Spleen (tissue), 11 donors: ENCODE results near the gene FGF19. TPM values are rescaled to one million over a fixed set of nuclear protein-coding genes. Genes with fewer than 3 reads are reported as not detected.
"Not testable (repeated sequence)": the region's sequence is repeated elsewhere in the genome, so short reads cannot be mapped to it uniquely, and the experiment has no call there.

Source experiments
- DNase-seq: peaks from one replicate; pipeline ENCODE4 v3.0.0-alpha.2; 2020
- H3K27ac ChIP-seq, 8 donors: fragments of 200-600 bp; sonication (generic) in 7 of 8; 1 replicate in 4 of 8; 2 replicates in 4 of 8; pipeline versions ENCODE4 v1.5.0 to v1.8.0; 2016 to 2021; ENCODE audit warnings: inconsistent platforms in 4 of 8, mild to moderate bottlenecking in 4 of 8, moderate library complexity in 1 of 8
- H3K27me3 ChIP-seq, 7 donors: fragments of 200-600 bp; sonication (generic) in 6 of 7; replicated peaks in 1 of 7; 1 replicate in 4 of 7; 2 replicates in 3 of 7; pipeline versions ENCODE4 v1.5.0 to v1.8.0; 2016 to 2021; ENCODE audit warnings: inconsistent platforms in 3 of 7, mild to moderate bottlenecking in 1 of 7
- H3K36me3 ChIP-seq, 6 donors: fragments of 200-600 bp; sonication (generic) in 5 of 6; 1 replicate in 4 of 6; 2 replicates in 2 of 6; pipeline versions ENCODE4 v1.5.0 to v1.8.0; 2016 to 2021; ENCODE audit warnings: inconsistent platforms in 2 of 6
- H3K4me1 ChIP-seq, 6 donors: fragments of 200-600 bp; sonication (generic) in 5 of 6; 1 replicate in 3 of 6; 2 replicates in 3 of 6; pipeline versions ENCODE4 v1.5.0 to v1.8.0; 2016 to 2021; ENCODE audit warnings: inconsistent platforms in 3 of 6
- H3K4me3 ChIP-seq, 8 donors: fragments of 200-600 bp; sonication (generic) in 7 of 8; 1 replicate in 4 of 8; 2 replicates in 4 of 8; pipeline versions ENCODE4 v1.5.0 to v1.8.0; 2016 to 2021; ENCODE audit warnings: inconsistent platforms in 4 of 8, mild to moderate bottlenecking in 4 of 8, moderate library complexity in 2 of 8
- H3K9me3 ChIP-seq, 8 donors: fragments of 200-600 bp; sonication (generic) in 7 of 8; 1 replicate in 4 of 8; 2 replicates in 4 of 8; pipeline versions ENCODE4 v1.5.0 to v1.8.0; 2016 to 2021; ENCODE audit warnings: inconsistent platforms in 4 of 8
- CTCF ChIP-seq, 11 experiments: fragments of 200-600 bp in 7 of 11; fragments of 450-650 bp in 4 of 11; sonication (generic) in 4 of 11; IDR thresholded peaks in 8 of 11; conservative IDR thresholded peaks in 3 of 11; 1 replicate in 7 of 11; 2 replicates in 4 of 11; pipeline versions ENCODE4 v1.4.0 to v1.8.0; 2016 to 2021; ENCODE audit warnings: antibody characterized with exemption in 11 of 11, inconsistent platforms in 4 of 11, mild to moderate bottlenecking in 1 of 11
- POLR2A ChIP-seq, 3 donors: fragments of 450-650 bp; IDR thresholded peaks; one replicate each; pipeline ENCODE4 v1.5.1; 2017; ENCODE audit warnings: antibody characterized with exemption in 3 of 3, mild to moderate bottlenecking in 1 of 3
- POLR2AphosphoS5 ChIP-seq, 3 donors: sonication (generic); formaldehyde crosslinking; IDR thresholded peaks; one replicate each; pipeline ENCODE4 v1.5.1; 2017; ENCODE audit warnings: antibody characterized with exemption in 3 of 3
- WGBS, 5 donors: extraction: QIAGEN DNeasy Blood & Tissue Kit in 3 of 5; methylation state at CpG; one replicate each; pipeline versions ENCODE4 v1.1.5 to v1.1.7; 2013 to 2018; 5-methylcytosine and 5-hydroxymethylcytosine counted together
- intact Hi-C: fragments of 100-400 bp; cut with DNase I; formaldehyde crosslinking; loops from one replicate; pipeline ENCODE4 v1.15.0; 2023; ENCODE audit warnings: low total_unique reads
- polyA plus RNA-seq, 3 donors: library from polyadenylated mRNA; stranded (reverse); fragments of 200-250 nt; gene quantifications; one replicate each; pipeline ENCODE4 v1.2.1, GENCODE V29; 2013
- total RNA-seq, 7 donors: library from RNA; depleted of rRNA in 3 of 7; stranded (reverse); fragments of >200 nt in 3 of 7; fragmentation: NEBNext Ultra II Directional in 4 of 7; extraction: Animal tissue kit (Norgen Biotek cat#: 25700) in 4 of 7; gene quantifications; one replicate each; pipeline versions ENCODE4 v1.1.0 to v1.2.1, GENCODE V29; 2016 to 2021
- donor health status: healthy with polysubstance abuse.
- donor health status: DM: no; HTN: no; CAD: no; lungs with moderate emphysema.
- donor health status: DM: no; HTN: no; CAD: no.
- donor health status: Bipolar disorder and iron deficiency.
- donor health status: healthy.
- donor health status: DM: no; HTN: no; CAD: no.
- donor health status: DM: yes; HTN: yes; CAD: no.

FGF19 gene
- total and polyA plus RNA-seq, 10 donors = not detected

- H3K4me1 ChIP-seq = peaks cover 0 to 20% (median 5%) of the 10 kb centered on the region in 6 donors
- H3K27me3 ChIP-seq = peaks cover 0 to 94% (median 42%) of the 10 kb centered on the region in 7 donors
- no peak for TF ChIP-seq POLR2AphosphoS5 (IDR thresholded peaks at IDR 0.05)
- no peak for TF ChIP-seq POLR2A (IDR thresholded peaks at IDR 0.05)
- no peak for TF ChIP-seq CTCF (IDR thresholded peaks at IDR 0.05 in 8 of 11, conservative IDR thresholded peaks at IDR 0.05 in 3 of 11)
- no peak overlapping the region for H3K4me3 ChIP-seq
- WGBS, 5 donors = 79 to 94% (median 91%) methylated on average over 6 to 8 of the region's 8 CpGs
- no peak overlapping the region for H3K27ac ChIP-seq
- H3K9me3 ChIP-seq = peaks cover 0 to 1% (median 0%) of the 10 kb centered on the region in 8 donors
- no peaks in the 10 kb centered on the region for H3K36me3 ChIP-seq
- intact Hi-C loops = no loop called here
- peak; percentile 47 for DNase-seq
These were observed 6.4 kb downstream of the FGF19 start for GRCh38 chr11:69697469-69697843.

GRCh38 chr11:69696749-69697468, 6.9 kb downstream of the FGF19 start:
- Histone ChIP-seq H3K4me3 (no peak overlapping the region), H3K9me3 (peaks cover 0 to 7% (median 0%) of the 10 kb centered on the region in 8 donors), H3K27ac (no peak overlapping the region), H3K4me1 (peaks cover 0 to 15% (median 3%) of the 10 kb centered on the region in 6 donors), H3K36me3 (no peaks in the 10 kb centered on the region), H3K27me3 (peaks cover 0 to 94% (median 37%) of the 10 kb centered on the region in 7 donors)
- intact Hi-C loops = no loop called here
- WGBS, 5 donors = 60 to 78% (median 67%) methylated on average over 15 of the region's 15 CpGs
- TF ChIP-seq POLR2A (IDR thresholded peaks at IDR 0.05) (no peak), POLR2AphosphoS5 (IDR thresholded peaks at IDR 0.05) (no peak), CTCF (IDR thresholded peaks at IDR 0.05 in 8 of 11, conservative IDR thresholded peaks at IDR 0.05 in 3 of 11) (no peak)
- DNase-seq = peak; percentile 36

GRCh38 chr11:69695995-69696394, 7.8 kb downstream of the FGF19 start:
- H3K9me3 ChIP-seq, intact Hi-C loops, H3K27ac ChIP-seq, H3K36me3 ChIP-seq, H3K4me3 ChIP-seq: not testable (repeated sequence)
- DNase-seq = peak; percentile 20
- Histone ChIP-seq H3K4me1 (peaks cover 0 to 13% (median 2%) of the 10 kb centered on the region in 6 donors), H3K27me3 (peaks cover 0 to 94% (median 28%) of the 10 kb centered on the region in 7 donors)
- 73 to 95% (median 85%) methylated on average over 6 of the region's 6 CpGs for WGBS, 5 donors

GRCh38 chr11:69695581-69695980, 8.2 kb downstream of the FGF19 start:
- H3K27me3 ChIP-seq = peaks cover 0 to 94% (median 24%) of the 10 kb centered on the region in 7 donors
- H3K27ac ChIP-seq = no peak overlapping the region
- intact Hi-C loops = no loop called here
- no peak for TF ChIP-seq CTCF (IDR thresholded peaks at IDR 0.05 in 8 of 11, conservative IDR thresholded peaks at IDR 0.05 in 3 of 11)
- no peaks in the 10 kb centered on the region for H3K36me3 ChIP-seq
- DNase-seq = no peak
- WGBS, 5 donors = 82 to 91% (median 84%) methylated on average over 7 of the region's 7 CpGs
- H3K4me1 ChIP-seq = peaks cover 0 to 9% (median 0%) of the 10 kb centered on the region in 6 donors
- no peak overlapping the region for H3K4me3 ChIP-seq
- H3K9me3 ChIP-seq = peaks cover 0 to 8% (median 0%) of the 10 kb centered on the region in 8 donors
